OCI-LY3 (cell line): ENCODE results near the gene TAPBPL.

Experiments used
- EZH2phosphoT487 ChIP-seq: fragments of 200-600 bp; shearing (Covaris generic); IDR thresholded peaks from 2 replicates; pipeline ENCODE4 v1.6.1; 2018; ENCODE audit warnings: antibody characterized with exemption, mixed run types, low read depth
- TF ChIP-seq, protein P1 (sequence below): fragments of 200-600, 300-600 bp; sonication (generic); IDR thresholded peaks from 2 replicates; pipeline ENCODE4 v1.5.1; 2014; ENCODE audit warnings: antibody characterized with exemption, low read length, low read depth

DNA sequence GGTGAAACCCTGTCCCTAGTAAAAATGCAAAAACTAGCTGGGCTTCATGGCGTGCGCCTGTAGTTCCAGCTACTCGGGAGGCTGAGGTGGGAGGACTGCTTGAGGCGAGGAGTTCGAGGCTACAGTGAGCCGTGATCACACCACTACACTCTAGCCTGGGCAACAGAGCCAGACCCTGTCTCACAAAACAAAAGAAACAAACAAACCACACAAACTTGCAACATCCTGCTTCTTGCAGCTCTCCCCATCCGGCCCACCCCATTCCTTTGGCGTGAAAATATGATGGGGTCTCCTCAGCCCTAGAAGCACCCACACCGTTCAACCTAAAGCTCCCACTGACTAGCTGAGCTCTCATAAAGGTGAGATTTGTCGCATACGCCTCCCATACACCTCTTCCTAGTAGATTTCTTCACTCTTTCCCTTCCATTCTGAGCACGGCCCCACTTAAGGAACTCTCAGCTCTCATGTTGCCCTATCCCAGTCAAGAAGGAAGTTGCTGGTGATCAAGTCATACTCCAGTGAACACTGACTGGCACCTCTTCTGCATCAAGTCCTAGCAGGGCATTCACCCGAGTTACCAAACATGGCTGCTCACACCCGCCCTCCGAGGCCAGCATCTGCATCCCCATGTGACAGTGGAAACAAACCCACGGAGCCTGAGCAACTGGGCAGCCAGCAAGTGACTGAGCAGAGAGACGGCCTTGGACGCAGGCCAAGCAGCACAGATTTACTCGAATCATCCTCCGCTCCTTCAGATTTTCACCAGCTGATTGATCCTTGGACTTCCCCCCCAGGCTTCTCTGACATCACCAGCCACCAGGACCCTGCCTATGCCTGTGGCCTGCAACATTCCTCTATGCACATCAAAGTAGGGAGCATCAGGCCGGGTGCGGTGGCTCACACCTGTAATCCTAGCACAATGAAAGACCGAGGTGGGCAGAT, 26.0 kb upstream of the TAPBPL start:
- TF ChIP-seq EZH2phosphoT487 = no peak
- TF ChIP-seq, protein P1, sequence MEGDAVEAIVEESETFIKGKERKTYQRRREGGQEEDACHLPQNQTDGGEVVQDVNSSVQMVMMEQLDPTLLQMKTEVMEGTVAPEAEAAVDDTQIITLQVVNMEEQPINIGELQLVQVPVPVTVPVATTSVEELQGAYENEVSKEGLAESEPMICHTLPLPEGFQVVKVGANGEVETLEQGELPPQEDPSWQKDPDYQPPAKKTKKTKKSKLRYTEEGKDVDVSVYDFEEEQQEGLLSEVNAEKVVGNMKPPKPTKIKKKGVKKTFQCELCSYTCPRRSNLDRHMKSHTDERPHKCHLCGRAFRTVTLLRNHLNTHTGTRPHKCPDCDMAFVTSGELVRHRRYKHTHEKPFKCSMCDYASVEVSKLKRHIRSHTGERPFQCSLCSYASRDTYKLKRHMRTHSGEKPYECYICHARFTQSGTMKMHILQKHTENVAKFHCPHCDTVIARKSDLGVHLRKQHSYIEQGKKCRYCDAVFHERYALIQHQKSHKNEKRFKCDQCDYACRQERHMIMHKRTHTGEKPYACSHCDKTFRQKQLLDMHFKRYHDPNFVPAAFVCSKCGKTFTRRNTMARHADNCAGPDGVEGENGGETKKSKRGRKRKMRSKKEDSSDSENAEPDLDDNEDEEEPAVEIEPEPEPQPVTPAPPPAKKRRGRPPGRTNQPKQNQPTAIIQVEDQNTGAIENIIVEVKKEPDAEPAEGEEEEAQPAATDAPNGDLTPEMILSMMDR = no peak
